SK-N-SH (cell line): ENCODE data around the gene ABHD12. TPM values are rescaled to one million over a fixed set of nuclear protein-coding genes. Genes with fewer than 3 reads are reported as not detected.

Source experiments
- CTCF ChIA-PET: fragments of 300-600, 350-600 bp; formaldehyde crosslinking; extraction: SDS; loops from one replicate; lab custom pipeline; 2021; lab: Yijun Ruan, JAX
- POLR2A ChIA-PET: fragments of 350-600 bp; sonication (Branson Sonifier 250); formaldehyde crosslinking; extraction: SDS; loops from one replicate; lab custom pipeline; 2020; ENCODE audit warnings: antibody characterized with exemption, inconsistent platforms; lab: Yijun Ruan, JAX
- DNase-seq: peaks from one replicate; pipeline ENCODE4 v3.0.0; 2012
- H2AFZ ChIP-seq: fragments of 200-600 bp; sonication (generic); 2 replicates; pipeline ENCODE4 v1.8.1; 2016; ENCODE audit warnings: antibody characterized with exemption, mild to moderate bottlenecking, low read depth
- H3F3A ChIP-seq: fragments of 200-600 bp; sonication (generic); replicated peaks from 2 replicates; pipeline ENCODE3; 2016; ENCODE audit warnings: antibody characterized with exemption, mild to moderate bottlenecking; ENCODE audit not compliant: insufficient read depth
- H3K27ac ChIP-seq, 2 experiments: fragments of 200-500 bp in 1 of 2; fragments of 200-600 bp in 1 of 2; sonication (Bioruptor generic) in 1 of 2; sonication (generic), shearing (Covaris generic) in 1 of 2; 2 replicates each; pipeline versions ENCODE4 v1.5.1 to v1.6.1; 2014 to 2016; ENCODE audit warnings: low read depth in 2 of 2, inconsistent platforms in 1 of 2, low read length in 1 of 2, mild to moderate bottlenecking in 1 of 2, mixed read lengths in 1 of 2
- H3K27me3 ChIP-seq: fragments of 200-600 bp; sonication (generic), shearing (Covaris generic); 2 replicates; pipeline ENCODE4 v1.6.1; 2016; ENCODE audit warnings: mixed run types; ENCODE audit not compliant: insufficient read depth
- H3K36me3 ChIP-seq, 2 experiments: fragments of 200-500 bp in 1 of 2; fragments of 200-600 bp in 1 of 2; sonication (Bioruptor generic) in 1 of 2; sonication (generic) in 1 of 2; replicated peaks in 1 of 2; 2 replicates each; pipeline versions ENCODE3 to v1.5.1; 2014 to 2016; ENCODE audit warnings: low read length in 1 of 2, mild to moderate bottlenecking in 1 of 2; ENCODE audit not compliant: insufficient read depth in 2 of 2, control insufficient read depth in 1 of 2
- H3K4me1 ChIP-seq, 2 experiments: fragments of 200-500 bp in 1 of 2; fragments of 200-600 bp in 1 of 2; sonication (Bioruptor generic) in 1 of 2; sonication (generic), shearing (Covaris generic) in 1 of 2; 2 replicates each; pipeline versions ENCODE4 v1.5.1 to v1.6.1; 2014 to 2016; ENCODE audit warnings: low read depth in 1 of 2, low read length in 1 of 2, mixed run types in 1 of 2; ENCODE audit not compliant: insufficient read depth in 2 of 2, control insufficient read depth in 1 of 2
- H3K4me2 ChIP-seq: fragments of 200-600 bp; sonication (generic), shearing (Covaris generic); 2 replicates; pipeline ENCODE4 v1.6.1; 2017; ENCODE audit warnings: mixed run types
- H3K4me3 ChIP-seq, 2 experiments: fragments of 200-500 bp in 1 of 2; fragments of 200-600 bp in 1 of 2; sonication (Bioruptor generic) in 1 of 2; sonication (generic), shearing (Covaris generic) in 1 of 2; 2 replicates each; pipeline versions ENCODE4 v1.5.1 to v1.8.1; 2014 to 2016; ENCODE audit warnings: low read depth in 2 of 2, inconsistent platforms in 1 of 2, low read length in 1 of 2, mild to moderate bottlenecking in 1 of 2, mixed read lengths in 1 of 2, moderate library complexity in 1 of 2
- H3K79me2 ChIP-seq: fragments of 200-600 bp; sonication (generic); 2 replicates; pipeline ENCODE4 v1.8.1; 2017; ENCODE audit warnings: mild to moderate bottlenecking; ENCODE audit not compliant: insufficient read depth
- H3K9ac ChIP-seq: fragments of 200-600 bp; sonication (generic); 2 replicates; pipeline ENCODE4 v1.6.1; 2017; ENCODE audit warnings: mixed run types
- H3K9me2 ChIP-seq: fragments of 200-600 bp; sonication (generic); 2 replicates; pipeline ENCODE4 v1.6.1; 2017; ENCODE audit warnings: mixed run types
- H3K9me3 ChIP-seq: fragments of 200-600 bp; sonication (generic); 2 replicates; pipeline ENCODE4 v1.6.1; 2017; ENCODE audit warnings: mixed run types, mild to moderate bottlenecking, moderate library complexity
- H4K20me1 ChIP-seq: fragments of 200-600 bp; sonication (generic); 2 replicates; pipeline ENCODE4 v1.6.1; 2017; ENCODE audit warnings: mild to moderate bottlenecking, mixed run types; ENCODE audit not compliant: insufficient read depth
- CHD2 ChIP-seq: fragments of 150-350 bp; IDR thresholded peaks from 2 replicates; pipeline ENCODE4 v1.6.1; 2018; ENCODE audit warnings: low read length; ENCODE audit not compliant: partially characterized antibody
- EP300 ChIP-seq, 2 experiments: IDR thresholded peaks; 2 replicates each; pipeline versions ENCODE4 v1.4.0 to v1.6.1; 2012; ENCODE audit warnings: borderline replicate concordance in 1 of 2, low read depth in 1 of 2, low read length in 1 of 2
- FOXJ3 ChIP-seq: sonication (generic); formaldehyde crosslinking; IDR thresholded peaks from 2 replicates; pipeline ENCODE4 v1.5.1; 2020; ENCODE audit warnings: mild to moderate bottlenecking, missing genetic modification reagents
- FOXM1 ChIP-seq: IDR thresholded peaks from 2 replicates; pipeline ENCODE4 v1.4.0; 2012; ENCODE audit warnings: low read depth, mild to moderate bottlenecking
- GATA2 ChIP-seq: sonication (generic); formaldehyde crosslinking; IDR thresholded peaks from 2 replicates; pipeline ENCODE4 v1.5.0; 2020; ENCODE audit warnings: mild to moderate bottlenecking, missing genetic modification reagents
- RAD21 ChIP-seq: IDR thresholded peaks from 2 replicates; pipeline ENCODE4 v1.6.1; 2012; ENCODE audit warnings: mild to moderate bottlenecking, low read length
- RFX5 ChIP-seq: IDR thresholded peaks from 2 replicates; pipeline ENCODE4 v1.6.1; 2012; ENCODE audit warnings: mild to moderate bottlenecking, improper control_type of control experiment, low read length
- RXRA ChIP-seq: IDR thresholded peaks from 2 replicates; pipeline ENCODE4 v1.4.0; 2012; ENCODE audit warnings: low read depth, mild to moderate bottlenecking, borderline replicate concordance
- SIN3A ChIP-seq: IDR thresholded peaks from 2 replicates; pipeline ENCODE4 v1.6.1; 2012; ENCODE audit warnings: low read depth, mild to moderate bottlenecking, low read length, moderate library complexity, borderline replicate concordance
- TEAD4 ChIP-seq: IDR thresholded peaks from 2 replicates; pipeline ENCODE4 v1.4.0; 2012; ENCODE audit warnings: mild to moderate bottlenecking, borderline replicate concordance; ENCODE audit not compliant: insufficient read depth
- WGBS: methylation state at CpG from one replicate; pipeline ENCODE4 v1.1.6; 2017; ENCODE audit warnings: low lambda C conversion rate; 5-methylcytosine and 5-hydroxymethylcytosine counted together
- polyA plus RNA-seq, 3 experiments: library from polyadenylated mRNA; depleted of rRNA; stranded (reverse); fragments of >200 nt; gene quantifications; 2 replicates each; pipeline ENCODE4 v1.2.3, GENCODE V29; 2012
- TF ChIP-seq, protein P1 (sequence below): IDR thresholded peaks from 2 replicates; pipeline ENCODE4 v1.4.0; 2012; ENCODE audit warnings: low read depth
- TF ChIP-seq, protein P2 (sequence below): IDR thresholded peaks from 2 replicates; pipeline ENCODE4 v1.6.1; 2012; ENCODE audit warnings: mild to moderate bottlenecking, low read depth, low read length, moderate library complexity
- TF ChIP-seq, protein P3 (sequence below): IDR thresholded peaks from 2 replicates; pipeline ENCODE4 v1.4.0; 2012; ENCODE audit warnings: low read depth, borderline replicate concordance

The ABHD12 gene
- polyA plus RNA-seq, 1 of the 3 experiments (the other 2 are of a cell fraction) = 33.5 TPM

DNA sequence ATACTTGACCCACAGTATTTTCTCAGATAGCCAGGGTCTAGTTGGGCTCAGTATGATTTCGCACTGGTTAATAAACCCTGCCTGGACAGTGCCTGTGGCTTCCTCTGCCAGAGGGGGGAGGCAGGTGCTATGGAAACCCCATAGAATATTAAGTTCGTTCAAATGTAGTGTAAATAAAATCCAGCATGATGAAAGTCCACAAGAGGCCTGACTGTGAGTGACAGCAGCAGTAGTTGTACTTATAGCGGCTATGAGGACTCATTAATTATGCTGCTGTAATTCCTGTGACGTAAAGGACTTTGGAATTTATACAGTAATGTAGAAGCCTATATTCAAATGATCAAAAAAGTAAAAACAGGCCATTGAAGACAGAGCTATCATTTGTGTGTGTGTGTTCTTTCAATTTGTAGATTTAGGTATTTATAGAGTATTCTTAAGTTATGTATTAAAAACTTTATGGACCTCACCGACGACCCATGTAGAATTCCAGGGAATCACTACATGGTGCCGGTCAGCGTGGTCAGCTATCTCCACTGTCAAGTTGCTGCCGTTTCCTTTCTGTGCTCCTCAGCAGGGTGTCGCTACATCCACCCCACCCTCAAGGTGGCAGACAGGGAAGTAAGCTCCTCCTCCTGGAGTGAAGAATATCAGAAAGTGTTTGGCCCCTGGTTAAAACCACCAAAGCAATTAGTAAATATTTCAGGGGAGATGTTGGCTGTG is 132.7 kb downstream of the ABHD12 start:
- H3K9me2 ChIP-seq = no peaks in the 10 kb centered on the region
- peaks cover 79% of the 10 kb centered on the region for H3K79me2 ChIP-seq
- no peak overlapping the region for H2AFZ ChIP-seq
- H4K20me1 ChIP-seq = peaks cover 62% of the 10 kb centered on the region
- no peaks in the 10 kb centered on the region for H3K9me3 ChIP-seq
- no peak for TF ChIP-seq TEAD4
- no peak for TF ChIP-seq RXRA
- TF ChIP-seq, protein P1, sequence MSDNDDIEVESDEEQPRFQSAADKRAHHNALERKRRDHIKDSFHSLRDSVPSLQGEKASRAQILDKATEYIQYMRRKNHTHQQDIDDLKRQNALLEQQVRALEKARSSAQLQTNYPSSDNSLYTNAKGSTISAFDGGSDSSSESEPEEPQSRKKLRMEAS = no peak
- no peak for TF ChIP-seq FOXJ3 (CRISPR knock-in tag)
- no peak for TF ChIP-seq RAD21
- TF ChIP-seq, protein P2, sequence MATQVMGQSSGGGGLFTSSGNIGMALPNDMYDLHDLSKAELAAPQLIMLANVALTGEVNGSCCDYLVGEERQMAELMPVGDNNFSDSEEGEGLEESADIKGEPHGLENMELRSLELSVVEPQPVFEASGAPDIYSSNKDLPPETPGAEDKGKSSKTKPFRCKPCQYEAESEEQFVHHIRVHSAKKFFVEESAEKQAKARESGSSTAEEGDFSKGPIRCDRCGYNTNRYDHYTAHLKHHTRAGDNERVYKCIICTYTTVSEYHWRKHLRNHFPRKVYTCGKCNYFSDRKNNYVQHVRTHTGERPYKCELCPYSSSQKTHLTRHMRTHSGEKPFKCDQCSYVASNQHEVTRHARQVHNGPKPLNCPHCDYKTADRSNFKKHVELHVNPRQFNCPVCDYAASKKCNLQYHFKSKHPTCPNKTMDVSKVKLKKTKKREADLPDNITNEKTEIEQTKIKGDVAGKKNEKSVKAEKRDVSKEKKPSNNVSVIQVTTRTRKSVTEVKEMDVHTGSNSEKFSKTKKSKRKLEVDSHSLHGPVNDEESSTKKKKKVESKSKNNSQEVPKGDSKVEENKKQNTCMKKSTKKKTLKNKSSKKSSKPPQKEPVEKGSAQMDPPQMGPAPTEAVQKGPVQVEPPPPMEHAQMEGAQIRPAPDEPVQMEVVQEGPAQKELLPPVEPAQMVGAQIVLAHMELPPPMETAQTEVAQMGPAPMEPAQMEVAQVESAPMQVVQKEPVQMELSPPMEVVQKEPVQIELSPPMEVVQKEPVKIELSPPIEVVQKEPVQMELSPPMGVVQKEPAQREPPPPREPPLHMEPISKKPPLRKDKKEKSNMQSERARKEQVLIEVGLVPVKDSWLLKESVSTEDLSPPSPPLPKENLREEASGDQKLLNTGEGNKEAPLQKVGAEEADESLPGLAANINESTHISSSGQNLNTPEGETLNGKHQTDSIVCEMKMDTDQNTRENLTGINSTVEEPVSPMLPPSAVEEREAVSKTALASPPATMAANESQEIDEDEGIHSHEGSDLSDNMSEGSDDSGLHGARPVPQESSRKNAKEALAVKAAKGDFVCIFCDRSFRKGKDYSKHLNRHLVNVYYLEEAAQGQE = no peak
- no peak for TF ChIP-seq CHD2
- no peak for TF ChIP-seq FOXM1
- no peak for TF ChIP-seq SIN3A
- TF ChIP-seq RFX5 = no peak
- TF ChIP-seq GATA2 = no peak
- no peak for TF ChIP-seq EP300 (IDR thresholded peaks at IDR 0.05; ENCODE audit: borderline replicate concordance in 1 of 2, low read depth in 1 of 2, low read length in 1 of 2)
- TF ChIP-seq, protein P3, sequence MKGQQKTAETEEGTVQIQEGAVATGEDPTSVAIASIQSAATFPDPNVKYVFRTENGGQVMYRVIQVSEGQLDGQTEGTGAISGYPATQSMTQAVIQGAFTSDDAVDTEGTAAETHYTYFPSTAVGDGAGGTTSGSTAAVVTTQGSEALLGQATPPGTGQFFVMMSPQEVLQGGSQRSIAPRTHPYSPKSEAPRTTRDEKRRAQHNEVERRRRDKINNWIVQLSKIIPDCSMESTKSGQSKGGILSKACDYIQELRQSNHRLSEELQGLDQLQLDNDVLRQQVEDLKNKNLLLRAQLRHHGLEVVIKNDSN = no peak
- CTCF ChIA-PET = interaction anchor here (0.6 to 2.2 kb wide), 3 partner anchors 10 to 62 kb away, joined by 3 to 10 read pairs (median 4); partner anchors contain the start of gene PYGB
- no peaks in the 10 kb centered on the region for H3K27me3 ChIP-seq
- no peaks in the 10 kb centered on the region for H3F3A ChIP-seq
- no peak for DNase-seq
- no peak overlapping the region for H3K4me3 ChIP-seq
- POLR2A ChIA-PET = no interaction called here
- peaks cover 15 to 36% of the 10 kb centered on the region in 2 experiments for H3K36me3 ChIP-seq
- H3K27ac ChIP-seq = no peak overlapping the region; a peak in 1 of 4 replicates
- H3K9ac ChIP-seq = no peak overlapping the region
- 97% methylated on average over 10 of the region's 10 CpGs for WGBS
- H3K4me1 ChIP-seq = peaks cover 0 to 32% of the 10 kb centered on the region in 2 experiments; a peak in 2 of 4 replicates
- H3K4me2 ChIP-seq = no peak overlapping the region
